GM18951 (cell line): ENCODE data around the gene OPCML.

ENCODE experiments used
- POLR2A ChIP-seq: IDR thresholded peaks from 4 replicates; pipeline ENCODE4 v1.6.1; 2011; ENCODE audit warnings: mild to moderate bottlenecking; ENCODE audit not compliant: insufficient read length, insufficient read depth; ENCODE audit errors: extremely low read depth
- in situ Hi-C: fragments of 300-500 bp; cut with MboI; formaldehyde crosslinking; loops from one replicate; pipeline ENCODE4 v1.12.0; 2022; ENCODE audit warnings: low sequenced_read_pairs, mixed read lengths, inconsistent platforms; ENCODE audit not compliant: unreplicated experiment

OPCML gene

GRCh38 chr11:133118563-133119268 lies 413.6 kb downstream of the OPCML start:
- in situ Hi-C loops = no loop called here
- TF ChIP-seq POLR2A = no peak

- in situ Hi-C loops = no loop called here
- TF ChIP-seq POLR2A = no peak
Observed at GRCh38 chr11:133115099-133115498, 417.2 kb downstream of the OPCML start.

- in situ Hi-C loops = no loop called here
- TF ChIP-seq POLR2A = no peak
Observed at GRCh38 chr11:133107763-133108162, 424.5 kb downstream of the OPCML start.

GRCh38 chr11:133107136-133107535 lies 425.2 kb downstream of the OPCML start:
- TF ChIP-seq POLR2A = no peak
- in situ Hi-C loops = no loop called here

GRCh38 chr11:133106417-133106816 lies 425.9 kb downstream of the OPCML start:
- in situ Hi-C loops = no loop called here
- TF ChIP-seq POLR2A = no peak

GRCh38 chr11:133104009-133104744 lies 428.1 kb downstream of the OPCML start:
- TF ChIP-seq POLR2A = no peak
- in situ Hi-C loops = no loop called here

GRCh38 chr11:133096981-133097380 lies 435.3 kb downstream of the OPCML start:
- no peak for TF ChIP-seq POLR2A
- in situ Hi-C loops = no loop called here

- TF ChIP-seq POLR2A = no peak
- in situ Hi-C loops = no loop called here
Observed at GRCh38 chr11:133086518-133086917, 445.8 kb downstream of the OPCML start.

- no peak for TF ChIP-seq POLR2A
- in situ Hi-C loops = no loop called here
Observed at GRCh38 chr11:133082841-133083488, 449.3 kb downstream of the OPCML start.

GRCh38 chr11:133082453-133082781 lies 449.9 kb downstream of the OPCML start:
- in situ Hi-C loops = no loop called here
- TF ChIP-seq POLR2A = no peak

- no peak for TF ChIP-seq POLR2A
- in situ Hi-C loops = no loop called here
Observed at GRCh38 chr11:133081730-133082452, 450.4 kb downstream of the OPCML start.

- TF ChIP-seq POLR2A = no peak
- in situ Hi-C loops = no loop called here
Observed at GRCh38 chr11:133081020-133081419, 451.3 kb downstream of the OPCML start.
